Right lung (tissue), 5 donors: ENCODE results near the gene COASY. TPM values are rescaled to one million over a fixed set of nuclear protein-coding genes. Genes with fewer than 3 reads are reported as not detected.
"Not testable (repeated sequence)": the region's sequence is repeated elsewhere in the genome, so short reads cannot be mapped to it uniquely, and the experiment has no call there.

Experiments
- DNase-seq, 2 donors: peaks; one replicate each; pipeline ENCODE4 v3.0.0-alpha.2; 2013
- polyA plus RNA-seq, 5 donors: library from polyadenylated mRNA; unstranded; fragments of 120-200 nt; gene quantifications; one replicate each; pipeline versions ENCODE4 v1.2.1 to v1.2.3, GENCODE V29; 2013; ENCODE audit warnings: inconsistent platforms in 1 of 5, low replicate concordance in 1 of 5; ENCODE audit not compliant: insufficient read length in 5 of 5, insufficient read depth in 1 of 5

The COASY gene
- polyA plus RNA-seq, 5 donors, result 33.5 to 46.9 (median 41.0) TPM

- no peak for DNase-seq
Measured at GRCh38 chr17:42548993-42549755, 12.8 kb upstream of the COASY start.

- DNase-seq, result not testable (repeated sequence)
Measured at GRCh38 chr17:42552736-42553135, 9.2 kb upstream of the COASY start, which contains the start of gene HSD17B1. TSS of gene HSD17B1 (plus strand) at chr17:42552923. CDS start at chr17:42552934, 11 bp downstream.

GRCh38 chr17:42553161-42553818 lies 8.7 kb upstream of the COASY start:
- no peak for DNase-seq

GRCh38 chr17:42553866-42554249 lies 8.1 kb upstream of the COASY start:
- no peak for DNase-seq

GRCh38 chr17:42554250-42555121 lies 7.5 kb upstream of the COASY start:
- peak; percentile 86 to 88 for DNase-seq

GRCh38 chr17:42555122-42555622 lies 6.8 kb upstream of the COASY start:
- DNase-seq, result no peak

GRCh38 chr17:42555961-42556617 lies 5.9 kb upstream of the COASY start:
- not testable (repeated sequence) for DNase-seq

- DNase-seq, result no peak
Measured at GRCh38 chr17:42559075-42559474, 2.9 kb upstream of the COASY start.

GRCh38 chr17:42560246-42560645 lies 1.7 kb upstream of the COASY start:
- DNase-seq, result no peak

- DNase-seq, result no peak
Measured at GRCh38 chr17:42562388-42563142, 617 bp downstream of the COASY start.

- no peak for DNase-seq
Measured at GRCh38 chr17:42563143-42563509, 1.2 kb downstream of the COASY start.

- DNase-seq, result no peak
Measured at GRCh38 chr17:42563543-42563942, 1.6 kb downstream of the COASY start.

- DNase-seq, result no peak
Measured at GRCh38 chr17:42563950-42564349, 2.0 kb downstream of the COASY start.

GRCh38 chr17:42564815-42565522 lies 3.0 kb downstream of the COASY start:
- no peak for DNase-seq

- no peak for DNase-seq
Measured at GRCh38 chr17:42565523-42566214, 3.7 kb downstream of the COASY start.

GRCh38 chr17:42566215-42566882 lies 4.4 kb downstream of the COASY start:
- DNase-seq, result no peak

- DNase-seq, result peak; percentile 92 to 93
Measured at GRCh38 chr17:42566883-42567573, 5.1 kb downstream of the COASY start, which contains the start of gene MLX. TSS of gene MLX (plus strand) at chr17:42567100. CDS start at chr17:42567125, 25 bp downstream.
